ENCODE measurements around the gene SMIM32.

SMIM32 gene

DNA sequence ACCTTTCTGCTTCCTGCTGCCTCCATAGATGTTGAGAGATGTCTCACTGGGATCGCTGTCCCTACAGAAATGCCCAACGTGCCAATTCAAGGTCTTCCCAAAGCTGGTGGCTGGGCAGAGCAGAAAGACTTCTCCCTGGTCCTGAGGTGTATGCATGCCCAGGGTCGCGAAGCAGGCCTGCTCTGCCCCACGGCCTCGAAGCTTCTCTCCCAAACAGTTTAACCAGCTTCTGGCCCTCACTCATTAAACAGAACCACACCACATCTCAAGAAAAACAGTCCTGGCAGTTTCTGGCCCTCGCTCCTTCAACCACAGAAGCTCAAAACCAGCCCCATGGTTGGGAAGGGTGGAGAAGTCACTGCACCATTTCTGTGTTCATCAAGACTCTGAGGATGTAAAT, 14.7 kb upstream of the SMIM32 start:
- no peak for DNase-seq (ENCODE audit: low spot score)

DNA sequence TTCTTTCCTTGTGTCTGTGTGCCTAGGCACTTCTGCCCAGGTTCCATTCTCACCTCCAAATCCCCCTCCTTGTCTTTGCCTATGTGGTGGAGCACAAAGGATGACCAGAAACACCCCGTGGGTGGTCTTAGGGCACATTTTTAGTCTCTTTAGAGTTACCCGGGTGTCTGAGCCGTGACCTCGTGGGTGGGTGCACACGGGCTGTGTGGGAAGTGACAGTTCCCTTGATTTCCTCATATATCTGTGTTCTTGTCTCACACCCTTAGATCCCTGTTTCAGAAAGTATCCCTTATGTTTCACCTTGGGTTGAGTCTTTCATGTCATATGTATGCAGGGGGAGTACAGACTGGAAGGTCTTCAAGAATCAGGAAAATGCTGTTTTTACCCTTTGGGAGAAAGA, 13.4 kb upstream of the SMIM32 start:
- no peak for DNase-seq (ENCODE audit: low spot score)

GRCh38 chr5:136205941-136206340, 13.0 kb upstream of the SMIM32 start:
- DNase-seq (ENCODE audit: low spot score): no peak

DNA sequence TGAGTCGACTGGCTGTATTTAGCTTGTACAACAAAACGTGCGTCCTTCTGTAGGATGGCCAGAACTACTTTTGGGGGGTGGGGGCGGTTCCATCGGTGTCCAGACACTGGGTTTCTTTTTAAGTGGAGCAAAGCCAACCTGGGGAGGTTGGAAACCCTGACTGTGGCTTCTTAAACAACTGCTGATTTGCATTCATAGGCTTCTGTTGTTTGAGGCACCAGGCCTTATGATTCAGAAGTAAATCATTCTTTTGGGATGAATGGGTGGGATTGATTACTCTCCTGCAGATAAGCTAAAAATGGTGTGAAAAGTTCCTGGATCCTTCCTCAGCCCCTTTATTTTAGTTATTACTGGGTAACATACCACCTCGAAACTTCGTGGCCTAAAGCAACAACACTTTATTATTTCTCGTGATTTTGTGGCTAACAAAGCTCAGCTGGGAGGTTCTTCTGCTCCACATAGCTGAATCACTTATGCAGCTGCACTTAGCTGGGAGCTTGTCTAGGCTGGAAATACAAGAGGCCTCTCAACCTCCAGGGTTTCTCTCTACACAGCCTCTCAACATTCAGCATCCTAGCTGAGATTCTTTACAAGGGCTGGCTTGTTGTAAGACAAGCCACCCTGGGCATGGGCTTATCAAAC, 12.2 kb upstream of the SMIM32 start:
- no peak for DNase-seq (ENCODE audit: low spot score)

GRCh38 chr5:136203303-136203922, 10.5 kb upstream of the SMIM32 start:
- no peak for DNase-seq (ENCODE audit: low spot score)

- no peak for DNase-seq (ENCODE audit: low spot score)
Observed at GRCh38 chr5:136202469-136203205, 9.7 kb upstream of the SMIM32 start.

DNA sequence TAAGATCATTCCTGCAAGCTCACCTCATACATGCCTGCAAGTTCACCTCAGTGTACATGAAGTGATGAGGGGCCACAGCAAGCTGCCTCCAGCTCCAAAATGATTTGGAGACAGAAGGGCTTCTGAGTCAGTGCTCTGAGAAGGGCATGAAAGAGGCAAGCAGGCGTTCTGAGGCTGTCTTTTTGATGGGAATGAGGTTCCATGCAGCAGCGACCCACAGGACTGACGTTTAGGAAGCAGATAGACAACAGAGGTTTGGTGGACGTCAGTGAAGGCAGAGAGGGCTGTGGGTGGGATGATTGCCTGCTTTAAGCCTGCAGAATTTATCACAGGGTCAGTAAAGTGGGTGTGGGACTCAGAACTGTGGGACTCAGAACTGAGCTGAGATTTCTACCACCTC, 8.9 kb upstream of the SMIM32 start:
- DNase-seq (ENCODE audit: low spot score): no peak

DNA sequence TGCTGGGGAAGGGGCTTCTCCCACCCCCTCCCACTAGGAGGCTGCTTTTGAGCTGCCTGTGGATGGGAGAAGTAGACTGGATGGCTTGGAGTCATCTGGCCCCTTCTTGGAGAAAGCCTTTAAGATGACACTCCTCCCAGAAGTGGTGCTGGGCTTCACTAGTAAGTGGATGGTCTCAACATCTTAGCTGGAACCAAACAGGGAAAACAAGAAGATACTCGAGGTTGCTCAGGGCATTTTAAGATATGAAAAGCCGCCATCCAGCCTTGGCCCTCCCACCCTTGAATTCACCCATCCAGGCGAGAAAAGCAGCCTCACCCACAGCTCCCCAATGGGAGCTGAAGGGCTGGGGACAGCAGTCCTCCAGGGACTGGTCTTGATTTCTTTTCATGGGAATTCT, 7.8 kb upstream of the SMIM32 start:
- no peak for DNase-seq (ENCODE audit: low spot score)

DNA sequence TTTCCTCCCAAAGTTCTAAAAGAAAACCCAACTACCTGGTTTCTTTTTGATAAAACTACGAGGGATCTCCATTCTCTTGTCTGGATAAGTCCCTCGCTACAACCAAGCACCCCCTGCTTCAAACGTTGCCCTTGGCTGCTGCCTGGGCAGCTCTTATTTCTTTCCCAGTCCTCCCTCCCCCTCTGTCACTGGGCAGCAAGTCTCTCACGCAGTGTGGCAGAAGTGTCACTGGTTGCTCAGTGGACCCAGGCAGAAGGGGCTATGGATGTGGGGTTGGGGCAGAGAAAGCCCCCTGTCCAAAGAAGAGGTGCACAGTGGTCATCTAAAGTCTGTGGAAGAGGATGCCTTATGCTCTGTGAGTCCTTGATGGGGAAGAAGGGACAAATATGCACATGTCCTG, 7.2 kb upstream of the SMIM32 start:
- no peak for DNase-seq (ENCODE audit: low spot score)

DNA sequence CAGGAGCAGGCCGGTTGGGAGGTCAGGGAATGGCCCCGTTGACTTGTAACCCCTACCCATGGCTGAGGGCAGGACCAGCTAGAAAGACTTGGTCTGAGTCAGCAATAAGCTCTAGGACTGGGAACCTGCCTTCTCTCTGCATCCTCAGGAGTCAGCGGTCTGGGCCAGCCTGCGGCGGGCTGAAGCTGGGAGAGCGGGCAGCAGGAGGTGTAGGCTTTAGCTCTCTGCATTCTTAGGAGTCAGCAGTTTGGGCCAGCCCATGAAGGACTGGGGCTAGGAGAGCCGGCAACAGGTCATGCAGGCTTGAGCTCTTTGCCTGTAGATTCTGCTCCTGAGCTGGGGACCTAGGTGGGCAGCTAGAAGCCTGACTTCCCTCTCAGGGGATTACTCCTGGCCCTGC, 6.4 kb upstream of the SMIM32 start:
- DNase-seq (ENCODE audit: low spot score): no peak

GRCh38 chr5:136198453-136198852, 5.5 kb upstream of the SMIM32 start:
- DNase-seq (ENCODE audit: low spot score): no peak

DNA sequence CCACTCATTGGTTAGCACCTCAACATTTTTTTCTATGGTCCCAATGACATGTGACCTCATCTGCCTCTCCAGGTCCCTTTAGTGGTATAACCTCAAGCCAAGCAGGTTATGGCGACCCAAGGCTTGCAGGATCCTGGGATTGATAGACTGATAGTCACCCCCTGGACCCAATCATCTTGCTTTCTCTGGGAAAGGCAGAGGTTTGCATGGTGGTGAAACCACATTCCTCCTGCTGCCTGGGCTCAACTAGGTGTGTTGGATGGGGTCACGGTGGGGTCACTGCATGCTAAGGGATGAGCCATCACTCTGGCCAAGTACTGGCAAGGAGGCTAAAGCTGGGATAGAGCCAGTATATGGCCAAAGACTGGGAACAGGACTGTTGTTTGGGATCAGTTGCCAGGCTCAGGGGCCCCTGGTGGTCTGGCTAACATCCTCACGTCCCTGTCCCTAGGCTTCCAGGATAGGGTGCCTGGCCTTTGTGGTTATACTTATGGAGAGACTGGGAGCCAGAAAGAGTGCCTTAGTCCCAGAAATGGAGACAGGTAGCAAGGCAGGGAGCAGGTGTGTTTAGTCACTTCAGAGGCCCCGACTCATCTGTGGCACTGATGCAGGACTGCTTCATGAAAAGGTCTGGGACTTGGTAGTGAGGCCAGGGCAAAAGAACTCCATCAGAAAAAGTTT, 4.6 kb upstream of the SMIM32 start:
- DNase-seq (ENCODE audit: low spot score): no peak

GRCh38 chr5:136195971-136196820, 3.2 kb upstream of the SMIM32 start:
- DNase-seq (ENCODE audit: low spot score): no peak

GRCh38 chr5:136194576-136194975, 1.6 kb upstream of the SMIM32 start:
- DNase-seq (ENCODE audit: low spot score): no peak

DNA sequence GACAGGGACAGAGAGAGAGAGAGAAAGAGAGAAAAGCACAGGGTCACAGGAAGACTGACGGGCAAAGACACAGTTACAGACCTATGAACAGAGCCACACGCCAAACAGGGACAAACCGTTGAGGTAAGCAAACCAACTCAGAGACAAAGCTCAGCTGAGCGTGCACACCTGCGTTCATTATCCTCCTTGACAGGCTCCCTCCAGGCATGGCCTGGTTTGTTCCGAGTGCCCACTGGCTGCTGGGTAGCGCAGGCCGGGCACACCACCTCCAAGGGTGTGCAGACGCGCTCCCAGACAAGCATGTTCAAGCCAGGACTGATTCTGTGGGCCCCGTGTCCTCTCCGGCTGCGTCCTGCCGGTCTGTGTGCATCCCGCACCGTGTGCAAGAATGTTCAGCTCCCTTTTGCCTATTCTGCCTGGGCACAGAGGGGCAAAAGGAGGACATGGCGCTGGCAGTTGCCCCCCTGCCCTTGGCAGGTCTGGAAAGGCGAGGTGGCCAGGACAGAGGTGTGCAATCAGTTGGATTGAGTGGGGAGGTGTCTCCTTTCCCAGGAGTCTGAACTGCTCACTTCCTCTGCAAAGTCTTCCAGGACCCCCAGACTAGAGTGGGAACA, 467 bp upstream of the SMIM32 start:
- no peak for DNase-seq (ENCODE audit: low spot score)

DNA sequence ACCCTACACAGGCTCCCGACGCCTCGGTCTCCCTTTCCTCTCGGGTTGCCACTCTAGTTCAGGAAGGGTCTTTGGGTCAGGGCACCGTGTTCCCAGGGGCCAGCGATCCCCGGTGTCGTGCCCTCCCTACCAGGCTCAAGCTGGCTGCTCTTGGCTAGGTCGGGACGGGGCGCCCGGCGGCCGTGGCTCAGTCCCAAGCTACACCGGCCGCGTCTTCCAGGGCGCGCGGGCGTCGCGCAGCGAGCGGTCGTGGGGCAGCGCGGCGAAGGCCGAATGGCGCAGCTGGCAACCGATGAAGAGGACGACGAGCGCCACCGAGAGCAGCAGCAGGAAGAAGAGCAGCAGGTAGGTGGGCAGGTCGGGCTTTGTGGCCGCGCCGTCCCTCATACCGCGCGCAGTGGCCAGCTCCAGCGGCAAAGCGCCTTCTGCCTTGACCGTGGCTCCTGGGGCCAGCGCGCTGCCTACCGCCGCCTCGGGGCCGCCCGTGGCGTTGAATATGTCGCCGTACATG, 892 bp downstream of the SMIM32 start:
- no peak for DNase-seq (ENCODE audit: low spot score)

GRCh38 chr5:136191304-136192014, 1.5 kb downstream of the SMIM32 start:
- no peak for DNase-seq (ENCODE audit: low spot score)

DNA sequence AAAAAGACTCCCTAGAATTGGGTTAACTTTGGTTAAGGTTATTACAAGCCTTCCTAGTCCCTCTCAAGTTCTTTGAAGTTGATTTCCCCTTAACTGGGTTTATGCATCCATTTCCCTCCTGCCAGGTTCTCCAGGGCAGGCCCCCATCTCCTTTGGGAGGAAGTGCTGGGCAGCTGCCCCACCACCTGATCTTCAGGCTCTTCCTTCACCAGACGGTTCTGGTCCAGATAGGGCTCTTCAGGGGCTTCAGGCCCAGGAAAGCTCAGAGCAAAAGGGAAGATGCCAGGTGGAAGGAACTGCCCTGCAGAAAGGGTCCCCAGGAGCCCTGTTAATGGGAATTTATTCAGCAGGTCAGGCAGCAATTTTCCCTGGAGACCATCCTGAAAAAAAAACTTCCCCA, 2.1 kb downstream of the SMIM32 start:
- no peak for DNase-seq (ENCODE audit: low spot score)

GRCh38 chr5:136190091-136190720, 2.8 kb downstream of the SMIM32 start:
- DNase-seq (ENCODE audit: low spot score): no peak

DNA sequence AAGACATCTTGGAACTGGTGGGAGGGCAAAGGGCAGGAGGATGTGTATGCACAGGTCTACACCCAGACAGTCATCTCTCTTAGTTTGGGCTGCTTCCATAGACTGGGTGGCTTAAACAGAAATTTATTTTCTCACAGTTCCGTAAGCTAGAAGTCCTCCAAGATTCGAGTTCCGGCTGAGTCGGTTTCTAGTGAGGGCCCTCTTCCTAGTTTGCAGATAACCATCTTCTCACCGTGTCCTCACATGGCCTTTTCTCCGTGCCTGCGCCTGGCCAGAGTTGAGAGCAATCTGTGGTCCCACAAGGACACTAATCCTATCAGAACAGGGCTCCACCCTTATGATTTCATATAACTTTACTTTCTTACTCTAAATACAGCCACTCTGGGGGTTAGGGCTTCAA, 4.1 kb downstream of the SMIM32 start:
- no peak for DNase-seq (ENCODE audit: low spot score)
